Left renal cortex interstitium (tissue), 4 donors: Measurements from ENCODE around the gene RIPOR3. TPM values are rescaled to one million over a fixed set of nuclear protein-coding genes. Genes with fewer than 3 reads are reported as not detected.
"Not testable (repeated sequence)": the region's sequence is repeated elsewhere in the genome, so short reads cannot be mapped to it uniquely, and the experiment has no call there.

Source experiments
- DNase-seq, 4 donors: peaks; one replicate each; pipeline ENCODE4 v3.0.0-alpha.2; 2013; ENCODE audit warnings: low read depth in 4 of 4, low spot score in 2 of 4, missing footprints in 1 of 4
- polyA plus RNA-seq, 4 donors: library from polyadenylated mRNA; unstranded; fragments of 120-200 nt; gene quantifications; one replicate each; pipeline ENCODE4 v1.2.1, GENCODE V29; 2013; ENCODE audit not compliant: insufficient read length in 4 of 4

RIPOR3 gene
- polyA plus RNA-seq, 4 donors: 6.4 to 10.0 (median 8.0) TPM

GRCh38 chr20:50580016-50580747, 111.2 kb downstream of the RIPOR3 start:
- DNase-seq: peak in 1 of 4 donors; percentile 38

GRCh38 chr20:50579511-50579910, 111.8 kb downstream of the RIPOR3 start:
- no peak for DNase-seq

GRCh38 chr20:50578778-50579165, 112.6 kb downstream of the RIPOR3 start:
- DNase-seq: no peak

- DNase-seq: no peak
These were observed 113.1 kb downstream of the RIPOR3 start for GRCh38 chr20:50578061-50578777.

GRCh38 chr20:50577175-50578018, 113.9 kb downstream of the RIPOR3 start:
- DNase-seq: no peak

- no peak for DNase-seq
These were observed 115.2 kb downstream of the RIPOR3 start for GRCh38 chr20:50575865-50576720.

GRCh38 chr20:50574586-50574985, 116.8 kb downstream of the RIPOR3 start:
- no peak for DNase-seq

GRCh38 chr20:50574108-50574507, 117.2 kb downstream of the RIPOR3 start:
- no peak for DNase-seq

- no peak for DNase-seq
These were observed 118.2 kb downstream of the RIPOR3 start for GRCh38 chr20:50572938-50573777.

- DNase-seq: no peak
These were observed 119.9 kb downstream of the RIPOR3 start for GRCh38 chr20:50571466-50571865.

- no peak for DNase-seq
These were observed 121.2 kb downstream of the RIPOR3 start for GRCh38 chr20:50569864-50570836.

GRCh38 chr20:50569487-50569863, 121.9 kb downstream of the RIPOR3 start:
- not testable (repeated sequence) for DNase-seq

GRCh38 chr20:50568549-50568942, 122.8 kb downstream of the RIPOR3 start:
- no peak for DNase-seq

GRCh38 chr20:50567860-50568548, 123.3 kb downstream of the RIPOR3 start:
- no peak for DNase-seq

- no peak for DNase-seq
These were observed 125.5 kb downstream of the RIPOR3 start for GRCh38 chr20:50565871-50566270.

GRCh38 chr20:50565383-50565782, 126.0 kb downstream of the RIPOR3 start:
- DNase-seq: no peak

GRCh38 chr20:50563133-50563944, 128.0 kb downstream of the RIPOR3 start:
- no peak for DNase-seq
